Measurements from ENCODE around the gene TIMM17B.

TIMM17B gene

DNA sequence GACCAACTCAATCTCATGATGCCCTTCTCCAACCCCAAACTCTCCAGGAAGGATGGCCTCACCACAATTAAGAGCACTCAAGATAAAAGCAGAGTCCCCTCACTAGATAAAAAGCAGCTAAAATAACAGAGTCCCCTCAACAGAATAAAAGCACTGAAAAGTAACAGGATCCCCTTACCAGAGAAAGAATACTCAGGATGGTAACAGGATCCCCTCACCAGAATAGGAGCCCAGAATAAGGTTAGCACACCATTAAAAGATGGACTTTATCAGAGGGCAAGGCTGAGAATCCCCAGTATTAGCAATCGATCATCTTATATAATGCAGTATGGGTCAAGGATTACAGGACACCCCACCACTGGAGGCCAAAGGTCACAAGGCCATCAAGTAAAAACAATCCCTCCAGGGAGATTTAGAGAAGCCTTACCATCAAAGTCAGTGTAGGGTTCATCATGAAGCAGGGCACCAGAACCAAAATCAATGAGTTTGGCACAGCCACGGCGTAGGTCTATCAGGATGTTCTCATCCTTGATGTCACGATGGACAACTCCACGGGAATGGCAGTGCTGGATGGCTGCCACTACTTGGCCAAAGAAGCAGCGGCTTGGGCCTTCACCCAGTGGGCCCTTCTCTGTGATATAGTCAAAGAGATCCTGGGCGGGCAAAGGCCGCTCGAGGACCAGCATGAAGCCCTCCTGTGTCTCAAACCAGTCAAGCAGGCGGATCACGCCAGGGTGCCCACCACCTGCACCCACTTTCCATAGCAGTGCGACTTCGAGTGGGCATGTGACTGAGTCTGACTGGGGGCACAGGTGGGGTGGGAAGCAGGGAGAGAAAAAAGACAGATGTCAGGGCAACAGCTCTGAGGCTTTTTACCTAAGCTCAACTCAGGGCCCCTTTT, 17.3 kb upstream of the TIMM17B start:
- peaks cover 3% of the 10 kb centered on the region for H3K9me3 ChIP-seq (ENCODE audit: control insufficient read depth, low read length)
- H3K4me1 ChIP-seq (ENCODE audit: control insufficient read depth, insufficient read depth, low read depth, low read length): peaks cover 14% of the 10 kb centered on the region
- H3K36me3 ChIP-seq (ENCODE audit: control insufficient read depth in 1 of 2, insufficient read depth in 2 of 2, low read depth in 1 of 2, low read length in 2 of 2): peaks cover 8 to 20% of the 10 kb centered on the region in 2 experiments
- H2BK120ac ChIP-seq (ENCODE audit: low read depth, low read length): no peak overlapping the region
- H3K79me1 ChIP-seq (replicated peaks; ENCODE audit: low read length, poor library complexity, severe bottlenecking): peaks cover 16% of the 10 kb centered on the region
- H3K4ac ChIP-seq (ENCODE audit: low read depth in 1 of 2, low read length in 2 of 2): no peak overlapping the region
- no peak overlapping the region for H3K4me2 ChIP-seq (ENCODE audit: low read length, poor library complexity, severe bottlenecking)
- no peak for DNase-seq
- H3K27ac ChIP-seq (ENCODE audit: low read length, poor library complexity, severe bottlenecking): no peak overlapping the region
- no peak overlapping the region for H2AFZ ChIP-seq (ENCODE audit: low read depth, low read length)
- WGBS: 98% methylated on average over 11 of the region's 13 CpGs
- no peak overlapping the region for H4K91ac ChIP-seq (ENCODE audit: low read length)
- no peak overlapping the region for H3K23ac ChIP-seq (ENCODE audit: low read length in 2 of 2)
- H3K9ac ChIP-seq (ENCODE audit: low read length): no peak overlapping the region
- no peak overlapping the region for H2AK5ac ChIP-seq (ENCODE audit: low read length, severe bottlenecking)
- no peak overlapping the region for H2BK5ac ChIP-seq (ENCODE audit: low read depth, low read length, poor library complexity, severe bottlenecking)
- no peak overlapping the region for H2BK15ac ChIP-seq (ENCODE audit: low read depth, poor library complexity, severe bottlenecking)
- no peak overlapping the region for H3K4me3 ChIP-seq (ENCODE audit: insufficient read depth in 1 of 2, low read depth in 1 of 2, low read length in 2 of 2)
- H3K18ac ChIP-seq (ENCODE audit: low read depth in 1 of 2, low read length in 2 of 2): no peak overlapping the region
- H3K27me3 ChIP-seq (ENCODE audit: control insufficient read depth in 1 of 2, insufficient read depth in 1 of 2, low read length in 2 of 2): peaks cover 0 to 3% of the 10 kb centered on the region in 2 experiments
- H3K14ac ChIP-seq (ENCODE audit: low read length in 2 of 2): no peak overlapping the region
- H2BK12ac ChIP-seq (ENCODE audit: low read length in 2 of 2): no peak overlapping the region
- no peak overlapping the region for H4K8ac ChIP-seq (ENCODE audit: low read length)

DNA sequence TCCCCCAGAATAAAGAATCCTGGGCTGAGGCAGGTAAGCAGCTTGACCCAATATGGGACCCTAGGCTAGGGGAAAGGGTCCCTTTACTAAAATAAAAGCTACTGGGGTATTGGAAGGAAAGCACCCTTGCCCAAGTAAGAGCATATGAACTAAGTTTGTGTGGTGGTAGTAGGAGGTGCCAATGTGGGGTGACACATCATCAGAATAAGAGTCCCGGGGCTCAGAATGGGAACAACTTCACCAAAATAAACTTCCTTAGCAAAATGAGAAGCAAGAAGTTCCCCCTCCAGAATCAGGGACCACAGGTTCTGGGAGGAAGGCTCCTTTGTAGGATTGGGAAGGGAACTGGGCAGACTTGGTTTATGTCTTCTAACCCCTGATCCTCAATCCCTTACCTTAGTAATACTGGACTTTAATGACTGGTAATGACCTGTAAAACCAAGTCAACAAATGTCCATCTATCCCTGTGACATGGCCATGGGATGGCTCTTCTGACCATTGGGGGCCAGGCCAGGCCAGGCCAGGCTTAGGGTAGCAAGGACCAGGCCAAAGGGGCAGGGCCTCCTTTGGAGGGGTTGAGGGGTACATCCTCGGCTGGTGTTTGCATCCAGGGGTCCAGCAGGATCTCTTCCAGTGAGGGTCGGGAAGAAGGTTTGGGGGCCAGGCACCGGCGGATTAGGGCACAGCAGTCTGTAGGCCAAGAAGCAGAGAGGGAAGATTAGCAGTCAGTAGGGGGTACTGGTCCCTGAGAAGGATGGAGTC, 16.2 kb upstream of the TIMM17B start:
- Histone ChIP-seq H2BK15ac (ENCODE audit: low read depth, poor library complexity, severe bottlenecking) (no peak overlapping the region), H3K4me1 (ENCODE audit: control insufficient read depth, insufficient read depth, low read depth, low read length) (peaks cover 16% of the 10 kb centered on the region), H3K14ac (ENCODE audit: low read length in 2 of 2) (no peak overlapping the region), H3K36me3 (ENCODE audit: control insufficient read depth in 1 of 2, insufficient read depth in 2 of 2, low read depth in 1 of 2, low read length in 2 of 2) (peaks cover 14 to 24% of the 10 kb centered on the region in 2 experiments), H4K8ac (ENCODE audit: low read length) (no peak overlapping the region), H3K27me3 (ENCODE audit: control insufficient read depth in 1 of 2, insufficient read depth in 1 of 2, low read length in 2 of 2) (peaks cover 0 to 3% of the 10 kb centered on the region in 2 experiments), H3K27ac (ENCODE audit: low read length, poor library complexity, severe bottlenecking) (no peak overlapping the region), H2BK12ac (ENCODE audit: low read length in 2 of 2) (no peak overlapping the region), H3K4ac (ENCODE audit: low read depth in 1 of 2, low read length in 2 of 2) (no peak overlapping the region), H3K23ac (ENCODE audit: low read length in 2 of 2) (no peak overlapping the region), H3K18ac (ENCODE audit: low read depth in 1 of 2, low read length in 2 of 2) (no peak overlapping the region), H3K4me2 (ENCODE audit: low read length, poor library complexity, severe bottlenecking) (no peak overlapping the region), H3K4me3 (ENCODE audit: insufficient read depth in 1 of 2, low read depth in 1 of 2, low read length in 2 of 2) (no peak overlapping the region), H2AK5ac (ENCODE audit: low read length, severe bottlenecking) (no peak overlapping the region), H3K9ac (ENCODE audit: low read length) (no peak overlapping the region), H3K9me3 (ENCODE audit: control insufficient read depth, low read length) (peaks cover 3% of the 10 kb centered on the region), H2BK120ac (ENCODE audit: low read depth, low read length) (no peak overlapping the region), H2AFZ (ENCODE audit: low read depth, low read length) (no peak overlapping the region), H4K91ac (ENCODE audit: low read length) (no peak overlapping the region), H3K79me1 (replicated peaks; ENCODE audit: low read length, poor library complexity, severe bottlenecking) (peaks cover 18% of the 10 kb centered on the region), H2BK5ac (ENCODE audit: low read depth, low read length, poor library complexity, severe bottlenecking) (no peak overlapping the region)
- no peak for DNase-seq
- 95% methylated on average over 2 of the region's 5 CpGs for WGBS

DNA sequence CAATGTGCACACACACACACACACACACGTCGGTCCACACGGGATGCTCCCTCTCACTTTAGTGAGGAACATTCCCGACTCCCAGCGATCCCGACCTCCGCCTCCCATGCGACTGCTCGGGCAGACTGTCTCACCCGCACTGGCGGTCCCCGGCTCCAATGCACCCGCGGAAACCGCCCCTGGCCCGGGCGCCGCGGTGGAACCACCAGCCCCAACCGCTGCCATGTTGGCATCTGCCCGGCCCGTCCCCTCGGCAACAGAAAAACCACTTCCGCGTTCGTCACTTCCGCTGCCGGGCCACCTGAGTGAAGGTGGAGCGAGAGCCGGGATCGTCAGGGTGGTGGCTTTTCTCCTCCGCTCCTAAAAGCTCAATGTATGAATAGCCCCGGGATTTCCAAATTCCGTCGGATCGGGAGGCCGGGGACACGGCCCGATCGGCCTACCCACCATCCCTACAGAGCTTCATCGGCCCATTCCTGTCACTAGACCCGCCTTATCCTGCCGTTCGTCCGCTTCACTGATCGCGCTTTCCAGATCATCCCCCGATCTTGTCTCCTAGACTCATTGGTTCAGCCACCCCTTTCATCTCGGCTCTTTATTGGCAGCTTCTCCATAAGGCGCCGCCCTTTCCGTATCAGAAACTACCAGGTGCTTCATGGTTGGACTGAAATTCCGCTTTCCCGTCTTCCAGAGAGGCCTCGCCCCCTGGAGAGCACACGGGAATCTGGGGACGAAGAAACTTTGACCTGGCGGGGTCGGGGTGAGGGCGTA, 14.0 kb upstream of the TIMM17B start, which contains the start of gene SLC35A2:
Gene SLC35A2, minus strand, starts transcription at position 235 of the 771 bp plus-strand sequence. Its CDS starts 10 bp downstream, at position 225.
- under 1% methylated on average over 51 of the region's 60 CpGs for WGBS
- Histone ChIP-seq H2BK12ac (ENCODE audit: low read length in 2 of 2) (no peak within 1 kb of the TSS), H3K9me3 (ENCODE audit: control insufficient read depth, low read length) (peaks cover 3% of the 10 kb centered on the region), H3K9ac (ENCODE audit: low read length) (peak within 1 kb of the TSS; percentile 93), H4K8ac (ENCODE audit: low read length) (peak within 1 kb of the TSS; percentile 82), H2BK5ac (ENCODE audit: low read depth, low read length, poor library complexity, severe bottlenecking) (peak within 1 kb of the TSS; percentile 94), H3K36me3 (ENCODE audit: control insufficient read depth in 1 of 2, insufficient read depth in 2 of 2, low read depth in 1 of 2, low read length in 2 of 2) (peaks cover 21 to 30% of the 10 kb centered on the region in 2 experiments), H3K18ac (ENCODE audit: low read depth in 1 of 2, low read length in 2 of 2) (peak within 1 kb of the TSS; percentile 68 to 75), H3K4me1 (ENCODE audit: control insufficient read depth, insufficient read depth, low read depth, low read length) (peaks cover 7% of the 10 kb centered on the region), H3K4me2 (ENCODE audit: low read length, poor library complexity, severe bottlenecking) (peak within 1 kb of the TSS; percentile 74), H3K14ac (ENCODE audit: low read length in 2 of 2) (no peak within 1 kb of the TSS), H2AFZ (ENCODE audit: low read depth, low read length) (no peak within 1 kb of the TSS), H3K4ac (ENCODE audit: low read depth in 1 of 2, low read length in 2 of 2) (peak within 1 kb of the TSS in 1 of 2 experiments; percentile 65), H3K4me3 (ENCODE audit: insufficient read depth in 1 of 2, low read depth in 1 of 2, low read length in 2 of 2) (peak within 1 kb of the TSS; percentile 82 to 88), H2AK5ac (ENCODE audit: low read length, severe bottlenecking) (no peak within 1 kb of the TSS), H3K79me1 (replicated peaks; ENCODE audit: low read length, poor library complexity, severe bottlenecking) (peaks cover 14% of the 10 kb centered on the region), H3K23ac (ENCODE audit: low read length in 2 of 2) (no peak within 1 kb of the TSS), H2BK120ac (ENCODE audit: low read depth, low read length) (peak within 1 kb of the TSS; percentile 5), H4K91ac (ENCODE audit: low read length) (peak within 1 kb of the TSS; percentile 83), H3K27ac (ENCODE audit: low read length, poor library complexity, severe bottlenecking) (peak within 1 kb of the TSS; percentile 94), H2BK15ac (ENCODE audit: low read depth, poor library complexity, severe bottlenecking) (peak within 1 kb of the TSS; percentile 23), H3K27me3 (ENCODE audit: control insufficient read depth in 1 of 2, insufficient read depth in 1 of 2, low read length in 2 of 2) (peaks cover 0 to 3% of the 10 kb centered on the region in 2 experiments)
- DNase-seq: peak; percentile 83
